WERI-Rb-1 (cell line): ENCODE measurements around the gene ABHD12.

Experiments used
- DNase-seq: peaks from one replicate; pipeline ENCODE4 v3.0.0-alpha.2; 2020
- H3K27ac ChIP-seq: fragments of 250-450 bp; sonication (Bioruptor Pico); 2 replicates; pipeline ENCODE4 v1.5.1; 2020; ENCODE audit warnings: mild to moderate bottlenecking, moderate library complexity
- H3K27me3 ChIP-seq: fragments of 250-450 bp; sonication (Bioruptor Pico); 2 replicates; pipeline ENCODE4 v1.5.1; 2021; ENCODE audit warnings: mild to moderate bottlenecking, low read depth, moderate library complexity; ENCODE audit not compliant: insufficient read depth, severe bottlenecking
- H3K36me3 ChIP-seq: fragments of 250-450 bp; sonication (Bioruptor Pico); 2 replicates; pipeline ENCODE4 v1.5.1; 2020; ENCODE audit warnings: mild to moderate bottlenecking, moderate library complexity
- H3K4me3 ChIP-seq: 2 replicates; pipeline ENCODE4 v1.5.1; 2011; ENCODE audit warnings: low read depth, mild to moderate bottlenecking, control low read depth, low read length
- H3K9me3 ChIP-seq: fragments of 250-450 bp; sonication (Bioruptor Pico); 2 replicates; pipeline ENCODE4 v1.5.1; 2021; ENCODE audit warnings: mild to moderate bottlenecking, moderate library complexity; ENCODE audit not compliant: severe bottlenecking
- TF ChIP-seq, protein P1 (sequence below): IDR thresholded peaks from 2 replicates; pipeline ENCODE4 v1.5.1; 2011; ENCODE audit warnings: low read depth, mild to moderate bottlenecking, control low read depth, inconsistent platforms, low read length

Gene ABHD12

GRCh38 chr20:25278636-25279361 lies 111.8 kb downstream of the ABHD12 start:
- no peak overlapping the region for H3K4me3 ChIP-seq
- no peak overlapping the region for H3K27ac ChIP-seq
- TF ChIP-seq, protein P1, sequence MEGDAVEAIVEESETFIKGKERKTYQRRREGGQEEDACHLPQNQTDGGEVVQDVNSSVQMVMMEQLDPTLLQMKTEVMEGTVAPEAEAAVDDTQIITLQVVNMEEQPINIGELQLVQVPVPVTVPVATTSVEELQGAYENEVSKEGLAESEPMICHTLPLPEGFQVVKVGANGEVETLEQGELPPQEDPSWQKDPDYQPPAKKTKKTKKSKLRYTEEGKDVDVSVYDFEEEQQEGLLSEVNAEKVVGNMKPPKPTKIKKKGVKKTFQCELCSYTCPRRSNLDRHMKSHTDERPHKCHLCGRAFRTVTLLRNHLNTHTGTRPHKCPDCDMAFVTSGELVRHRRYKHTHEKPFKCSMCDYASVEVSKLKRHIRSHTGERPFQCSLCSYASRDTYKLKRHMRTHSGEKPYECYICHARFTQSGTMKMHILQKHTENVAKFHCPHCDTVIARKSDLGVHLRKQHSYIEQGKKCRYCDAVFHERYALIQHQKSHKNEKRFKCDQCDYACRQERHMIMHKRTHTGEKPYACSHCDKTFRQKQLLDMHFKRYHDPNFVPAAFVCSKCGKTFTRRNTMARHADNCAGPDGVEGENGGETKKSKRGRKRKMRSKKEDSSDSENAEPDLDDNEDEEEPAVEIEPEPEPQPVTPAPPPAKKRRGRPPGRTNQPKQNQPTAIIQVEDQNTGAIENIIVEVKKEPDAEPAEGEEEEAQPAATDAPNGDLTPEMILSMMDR = no peak
- no peaks in the 10 kb centered on the region for H3K27me3 ChIP-seq
- H3K36me3 ChIP-seq = peaks cover 100% of the 10 kb centered on the region
- DNase-seq = peak; percentile 8
- H3K9me3 ChIP-seq = no peaks in the 10 kb centered on the region

- Histone ChIP-seq H3K9me3 (no peaks in the 10 kb centered on the region), H3K36me3 (peaks cover 100% of the 10 kb centered on the region), H3K27me3 (no peaks in the 10 kb centered on the region), H3K27ac (no peak overlapping the region), H3K4me3 (no peak overlapping the region)
- peak; percentile 2 for DNase-seq
- TF ChIP-seq, protein P1 = no peak
Observed at GRCh38 chr20:25277941-25278521, 112.6 kb downstream of the ABHD12 start.

- Histone ChIP-seq H3K4me3 (no peak overlapping the region), H3K27me3 (no peaks in the 10 kb centered on the region), H3K9me3 (no peaks in the 10 kb centered on the region), H3K36me3 (peaks cover 100% of the 10 kb centered on the region), H3K27ac (no peak overlapping the region)
- peak; percentile 11 for DNase-seq
- TF ChIP-seq, protein P1 = no peak
Observed at GRCh38 chr20:25277051-25277801, 113.4 kb downstream of the ABHD12 start.

GRCh38 chr20:25276533-25277050 lies 114.0 kb downstream of the ABHD12 start:
- Histone ChIP-seq H3K27ac (no peak overlapping the region), H3K9me3 (no peaks in the 10 kb centered on the region), H3K27me3 (no peaks in the 10 kb centered on the region), H3K36me3 (peaks cover 100% of the 10 kb centered on the region), H3K4me3 (no peak overlapping the region)
- DNase-seq = peak; percentile 2
- TF ChIP-seq, protein P1 = no peak

DNA sequence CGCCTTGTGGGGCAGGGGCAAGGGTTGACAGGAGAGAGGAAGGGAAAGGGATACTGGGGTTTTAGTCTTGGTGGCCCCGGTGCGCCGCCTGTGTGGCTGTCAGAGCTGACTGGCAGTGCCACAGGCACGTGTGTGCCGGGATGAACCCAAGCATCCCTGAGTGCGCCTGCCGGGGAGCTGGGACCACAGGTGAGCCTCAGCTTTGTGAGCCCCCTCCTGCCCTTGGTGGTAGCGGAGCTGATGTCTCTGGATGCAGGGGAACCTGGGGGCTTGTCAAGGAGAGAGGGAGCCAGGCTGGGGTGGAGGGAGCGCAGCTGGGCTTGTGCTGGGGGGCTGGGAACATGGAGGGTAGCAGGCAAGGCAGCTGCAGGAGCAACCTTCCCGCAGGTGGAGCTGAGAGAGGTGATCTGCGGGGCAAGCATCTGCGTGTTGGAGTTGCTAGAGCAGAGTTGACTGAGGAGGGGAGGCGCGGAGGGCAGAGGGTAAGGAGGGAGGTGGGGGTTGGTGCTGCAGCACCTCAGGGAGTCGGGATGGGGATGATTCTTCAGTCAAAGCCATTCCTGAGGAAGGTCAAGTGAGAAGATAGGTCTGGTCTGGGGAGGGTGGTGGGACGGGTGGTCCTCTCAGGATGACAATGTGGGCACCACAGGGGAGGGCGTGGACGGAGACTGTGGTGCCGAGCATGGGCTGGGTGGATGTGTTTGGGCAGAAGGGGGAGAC lies 114.7 kb downstream of the ABHD12 start:
- Histone ChIP-seq H3K4me3 (no peak overlapping the region), H3K36me3 (peaks cover 100% of the 10 kb centered on the region), H3K27ac (no peak overlapping the region), H3K27me3 (no peaks in the 10 kb centered on the region), H3K9me3 (no peaks in the 10 kb centered on the region)
- DNase-seq = peak; percentile 8
- TF ChIP-seq, protein P1 = no peak
